ENCODE results near the gene CRHR2.

Gene CRHR2

DNA sequence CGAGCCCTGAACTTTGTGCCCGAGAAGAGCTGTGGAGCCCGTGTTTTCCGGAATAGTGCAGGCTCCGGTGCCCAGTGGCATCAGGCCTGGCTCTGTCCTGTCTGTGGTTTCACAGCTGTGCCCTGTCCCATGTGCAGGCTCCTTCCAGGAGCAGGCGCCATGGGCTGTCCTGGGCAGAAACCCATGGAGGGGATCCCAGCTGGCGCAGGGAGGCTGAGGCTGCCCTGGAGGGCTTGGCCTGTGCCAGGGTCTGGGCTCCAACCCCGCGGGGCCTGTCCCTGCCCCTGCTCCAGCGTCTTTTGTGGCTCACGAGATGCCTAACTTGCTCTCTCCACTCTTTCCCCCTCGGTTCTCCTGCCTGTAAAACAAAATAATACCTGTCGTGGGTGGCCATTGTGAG is 23.3 kb upstream of the CRHR2 start:
- DNase-seq (ENCODE audit: insufficient read length), result no peak
- no peak for FAIRE-seq
- no peak for TF ChIP-seq POLR2AphosphoS5 (IDR thresholded peaks at IDR 0.05; ENCODE audit: low read depth, low read length)
- no peak for TF ChIP-seq TAF1 (IDR thresholded peaks at IDR 0.05; ENCODE audit: borderline replicate concordance, low read depth, low read length)
- no peak for TF ChIP-seq POLR2A (IDR thresholded peaks at IDR 0.05; ENCODE audit: low read depth, low read length)

DNA sequence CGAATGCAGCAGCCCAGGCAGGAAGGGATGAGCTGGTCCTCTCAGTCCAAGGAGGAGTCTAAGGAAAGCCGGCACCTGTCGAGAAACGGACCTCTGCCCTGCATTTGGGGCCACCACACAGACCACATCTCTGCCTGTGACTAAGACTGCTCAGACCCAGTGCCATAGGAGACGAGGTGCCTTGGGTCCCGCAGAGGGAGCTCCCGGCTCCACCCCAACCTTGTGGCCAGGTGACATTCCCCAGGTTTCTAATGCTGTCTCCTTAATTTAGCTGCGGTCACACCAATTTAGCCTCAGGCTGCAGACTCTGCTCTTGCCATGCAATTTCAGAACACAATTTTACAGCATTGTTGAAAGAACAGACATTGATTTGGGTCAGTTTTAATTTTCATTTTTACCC is 22.8 kb upstream of the CRHR2 start:
- TF ChIP-seq POLR2A (IDR thresholded peaks at IDR 0.05; ENCODE audit: low read depth, low read length) (no peak), TAF1 (IDR thresholded peaks at IDR 0.05; ENCODE audit: borderline replicate concordance, low read depth, low read length) (no peak), POLR2AphosphoS5 (IDR thresholded peaks at IDR 0.05; ENCODE audit: low read depth, low read length) (no peak)
- FAIRE-seq, result no peak
- DNase-seq (ENCODE audit: insufficient read length), result no peak

DNA sequence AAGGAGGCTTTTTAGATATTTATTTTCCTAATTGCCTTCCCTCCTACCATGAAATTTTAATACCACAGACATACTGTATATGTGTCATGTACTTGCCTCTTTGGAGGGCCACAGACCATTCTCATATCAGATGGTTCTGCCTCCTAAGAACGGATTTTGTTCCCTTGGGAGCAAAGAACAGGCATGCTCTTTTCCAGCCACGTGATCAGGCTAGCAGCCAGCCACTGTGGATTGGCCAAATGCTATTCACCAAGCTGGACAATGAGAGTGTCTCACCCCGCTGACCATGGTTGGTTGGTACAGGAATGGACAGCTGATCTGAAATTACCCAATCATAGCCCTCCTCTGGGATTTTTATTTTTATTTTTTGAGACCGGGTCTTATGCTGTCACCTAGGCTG is 21.5 kb upstream of the CRHR2 start:
- TF ChIP-seq POLR2AphosphoS5 (IDR thresholded peaks at IDR 0.05; ENCODE audit: low read depth, low read length) (no peak), TAF1 (IDR thresholded peaks at IDR 0.05; ENCODE audit: borderline replicate concordance, low read depth, low read length) (no peak), POLR2A (IDR thresholded peaks at IDR 0.05; ENCODE audit: low read depth, low read length) (no peak)
- FAIRE-seq (no peak), DNase-seq (ENCODE audit: insufficient read length) (no peak)

DNA sequence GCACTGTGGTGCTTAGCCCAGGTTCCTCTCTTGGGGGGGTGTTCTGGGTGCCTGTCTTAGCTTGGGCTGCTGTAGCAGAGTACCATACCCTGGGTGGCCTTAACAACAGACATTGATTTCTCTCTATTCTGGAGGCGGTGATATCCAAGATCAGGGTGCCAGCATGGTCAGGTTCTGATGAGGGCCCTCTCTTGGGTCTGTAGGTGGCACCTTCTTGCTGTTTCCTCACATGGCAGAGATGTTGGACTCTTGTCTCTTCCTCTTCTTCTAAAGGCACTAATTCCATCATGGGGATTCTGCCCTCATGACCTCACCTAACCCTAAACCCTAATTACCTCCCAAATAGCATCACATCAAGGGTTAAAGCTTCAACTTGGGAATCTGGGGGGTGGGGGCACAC is 19.9 kb upstream of the CRHR2 start:
- no peak for FAIRE-seq
- DNase-seq (ENCODE audit: insufficient read length), result no peak
- TF ChIP-seq POLR2AphosphoS5 (IDR thresholded peaks at IDR 0.05; ENCODE audit: low read depth, low read length) (no peak), POLR2A (IDR thresholded peaks at IDR 0.05; ENCODE audit: low read depth, low read length) (no peak), TAF1 (IDR thresholded peaks at IDR 0.05; ENCODE audit: borderline replicate concordance, low read depth, low read length) (no peak)

DNA sequence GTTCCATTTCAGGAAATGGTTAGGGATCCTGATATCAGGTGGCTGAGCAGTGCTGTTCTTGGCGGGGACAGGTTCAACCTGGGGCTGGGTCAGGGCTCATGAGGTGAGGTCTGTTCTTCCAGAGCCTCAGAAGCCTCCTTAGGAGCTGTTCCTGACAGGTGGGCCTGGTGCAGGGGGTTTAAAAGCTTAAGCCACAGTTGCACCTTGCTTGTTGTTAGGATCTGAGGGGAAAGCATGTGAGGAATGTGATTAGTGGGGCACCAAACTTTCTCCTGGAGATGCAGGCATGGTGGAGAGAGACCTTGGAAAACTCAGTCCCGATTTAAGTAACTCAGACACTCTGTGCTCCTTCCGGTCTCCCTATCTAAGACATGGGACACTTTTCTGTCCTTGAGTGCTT is 18.7 kb upstream of the CRHR2 start:
- no peak for FAIRE-seq
- no peak for DNase-seq (ENCODE audit: insufficient read length)
- TF ChIP-seq TAF1 (IDR thresholded peaks at IDR 0.05; ENCODE audit: borderline replicate concordance, low read depth, low read length) (no peak), POLR2AphosphoS5 (IDR thresholded peaks at IDR 0.05; ENCODE audit: low read depth, low read length) (no peak), POLR2A (IDR thresholded peaks at IDR 0.05; ENCODE audit: low read depth, low read length) (no peak)

DNA sequence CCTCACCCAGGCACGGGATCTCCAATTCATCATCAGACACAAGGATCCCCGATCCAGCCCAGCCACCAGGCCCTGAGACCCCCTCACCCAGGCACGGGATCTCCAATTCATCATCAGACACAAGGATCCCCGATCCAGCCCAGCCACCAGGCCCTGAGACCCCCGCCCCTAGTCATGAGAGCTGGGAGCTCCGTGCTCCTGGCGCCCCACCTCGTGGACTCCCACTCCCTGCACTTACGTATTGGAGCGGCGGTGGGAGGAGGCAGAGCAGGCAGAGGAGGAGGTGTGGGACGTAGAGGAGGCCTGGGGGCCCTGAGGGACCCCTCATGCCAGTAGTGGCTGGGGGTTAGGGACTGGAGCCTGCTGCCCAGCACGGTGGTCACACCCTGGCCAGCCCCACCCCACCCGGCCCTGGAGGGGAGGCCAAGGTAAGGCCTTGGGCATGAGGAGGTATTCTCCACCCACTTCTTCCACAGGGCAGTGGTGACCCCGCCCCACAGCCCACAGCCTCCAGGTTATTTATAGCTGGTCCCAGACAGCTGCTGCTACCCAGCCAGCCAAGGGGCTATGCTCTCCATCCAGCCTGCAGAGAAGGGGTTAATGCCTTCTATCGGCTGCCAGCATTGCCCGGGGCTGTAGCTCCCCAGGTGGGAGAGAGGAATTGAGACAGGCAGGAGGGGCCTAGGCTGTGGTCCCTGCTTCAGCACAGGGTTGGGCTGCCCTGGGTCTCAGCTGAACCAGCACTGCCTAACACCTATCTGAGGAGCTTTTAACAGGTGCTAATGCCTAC is 17.6 kb upstream of the CRHR2 start:
- DNase-seq (ENCODE audit: insufficient read length), result no peak
- FAIRE-seq, result no peak
- TF ChIP-seq POLR2A (IDR thresholded peaks at IDR 0.05; ENCODE audit: low read depth, low read length) (no peak), POLR2AphosphoS5 (IDR thresholded peaks at IDR 0.05; ENCODE audit: low read depth, low read length) (no peak), TAF1 (IDR thresholded peaks at IDR 0.05; ENCODE audit: borderline replicate concordance, low read depth, low read length) (no peak)

DNA sequence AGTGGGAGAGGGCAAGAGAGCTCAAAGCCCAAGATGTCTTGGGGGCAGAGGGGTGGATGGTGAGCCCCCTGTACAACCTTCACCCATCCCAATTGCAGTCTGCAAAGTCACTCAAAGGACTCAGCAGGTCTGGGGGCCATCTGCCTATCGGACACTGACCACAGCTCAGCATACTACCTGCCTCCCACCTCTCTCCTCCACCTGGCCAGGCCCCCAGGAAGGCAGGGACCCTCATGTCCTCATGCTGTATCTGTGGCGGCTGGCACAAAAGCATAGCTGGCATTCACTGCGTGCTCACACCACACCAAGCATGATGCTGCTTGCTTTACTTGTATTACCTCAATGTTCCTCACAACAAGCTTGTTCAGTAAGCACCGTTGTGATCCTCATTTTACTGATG is 16.2 kb upstream of the CRHR2 start:
- no peak for TF ChIP-seq POLR2A (IDR thresholded peaks at IDR 0.05; ENCODE audit: low read depth, low read length)
- TF ChIP-seq POLR2AphosphoS5 (IDR thresholded peaks at IDR 0.05; ENCODE audit: low read depth, low read length), result no peak
- TF ChIP-seq TAF1 (IDR thresholded peaks at IDR 0.05; ENCODE audit: borderline replicate concordance, low read depth, low read length), result no peak
- FAIRE-seq (no peak), DNase-seq (ENCODE audit: insufficient read length) (no peak)

DNA sequence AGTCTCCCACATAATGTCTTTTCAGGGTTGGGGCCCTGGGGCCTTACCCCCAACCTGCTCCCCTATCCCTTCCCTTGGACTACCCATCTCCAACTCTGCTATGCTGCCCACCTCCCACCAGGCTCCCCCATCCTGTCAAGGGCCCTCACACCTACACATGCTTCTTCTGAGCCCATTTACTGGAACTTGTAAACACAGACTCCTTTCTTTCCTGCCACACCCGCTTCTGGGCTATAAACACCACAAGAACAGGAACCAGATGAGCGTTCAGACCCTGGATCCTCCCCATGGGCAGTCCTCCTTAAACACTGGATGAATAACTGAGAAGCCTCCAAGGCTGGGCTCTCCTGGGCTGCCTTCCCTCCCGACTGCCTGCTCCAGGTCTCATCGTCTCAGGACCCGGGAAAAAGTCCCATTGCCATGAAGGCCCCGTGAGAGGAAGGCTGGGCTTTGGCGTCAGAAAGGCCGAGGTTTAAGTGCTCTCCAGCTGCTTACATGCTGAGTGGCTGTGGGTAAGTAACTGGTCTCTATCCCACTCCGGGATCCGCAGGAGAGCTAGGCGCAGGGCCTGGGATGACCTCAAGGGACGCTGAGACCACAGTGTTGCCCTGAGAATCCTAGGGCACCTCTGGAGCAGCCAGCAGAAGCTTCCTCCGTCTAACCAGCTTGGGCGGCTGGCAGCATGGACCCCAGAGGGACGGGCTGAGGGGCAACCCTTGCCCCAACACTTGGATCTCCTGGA is 15.6 kb upstream of the CRHR2 start:
- DNase-seq (ENCODE audit: insufficient read length) (no peak), FAIRE-seq (no peak)
- TF ChIP-seq POLR2AphosphoS5 (IDR thresholded peaks at IDR 0.05; ENCODE audit: low read depth, low read length) (no peak), TAF1 (IDR thresholded peaks at IDR 0.05; ENCODE audit: borderline replicate concordance, low read depth, low read length) (no peak), POLR2A (IDR thresholded peaks at IDR 0.05; ENCODE audit: low read depth, low read length) (no peak)

DNA sequence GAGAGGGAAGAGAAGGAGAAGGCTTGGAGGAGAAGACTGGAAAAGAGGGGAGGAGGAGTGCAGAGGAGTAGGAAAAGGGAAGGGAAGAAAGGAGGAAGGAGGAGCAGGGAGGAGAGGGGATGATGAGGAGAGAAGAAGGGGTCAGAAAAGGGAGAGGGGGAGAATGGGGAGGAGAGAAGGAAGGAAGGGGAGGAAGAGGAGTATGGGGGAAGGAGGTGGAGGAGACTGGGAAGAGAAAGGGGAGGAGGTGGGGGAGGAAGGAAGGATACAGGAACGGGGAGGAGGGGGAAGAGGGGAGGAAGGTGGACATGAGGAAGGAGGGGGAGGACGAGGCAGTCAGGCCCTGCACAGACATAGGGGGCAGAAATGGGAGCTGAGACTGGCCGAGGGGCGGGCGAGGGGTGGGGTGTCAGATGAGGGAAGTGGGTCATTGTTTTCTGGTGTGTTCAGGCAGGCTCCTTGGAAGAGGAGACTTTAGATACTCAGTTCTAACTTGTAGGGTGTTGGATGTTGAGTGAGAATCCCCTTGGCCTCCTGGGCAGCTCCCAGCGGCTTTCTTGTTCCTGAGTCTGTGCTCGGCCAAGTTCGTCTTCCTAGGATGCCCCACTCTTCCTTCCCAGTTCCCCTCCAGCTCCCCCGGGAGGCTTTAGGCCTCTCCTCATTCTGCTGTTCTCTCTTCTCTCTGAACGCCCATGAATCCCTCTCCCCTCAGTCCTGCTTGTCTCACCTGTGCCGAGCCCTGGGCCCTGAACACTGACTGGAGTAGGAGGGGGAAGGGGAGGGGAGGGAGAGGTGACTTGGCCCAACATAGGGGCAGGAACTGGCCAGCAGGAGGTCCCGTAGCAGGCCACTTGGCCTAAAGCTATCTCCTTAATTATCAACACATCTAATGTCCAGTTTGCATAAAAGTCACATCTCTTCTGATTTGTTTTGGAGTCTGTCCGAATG is 12.8 kb upstream of the CRHR2 start:
- TF ChIP-seq TAF1 (IDR thresholded peaks at IDR 0.05; ENCODE audit: borderline replicate concordance, low read depth, low read length), result no peak
- no peak for TF ChIP-seq POLR2AphosphoS5 (IDR thresholded peaks at IDR 0.05; ENCODE audit: low read depth, low read length)
- no peak for TF ChIP-seq POLR2A (IDR thresholded peaks at IDR 0.05; ENCODE audit: low read depth, low read length)
- DNase-seq (ENCODE audit: insufficient read length), result no peak
- FAIRE-seq, result no peak

DNA sequence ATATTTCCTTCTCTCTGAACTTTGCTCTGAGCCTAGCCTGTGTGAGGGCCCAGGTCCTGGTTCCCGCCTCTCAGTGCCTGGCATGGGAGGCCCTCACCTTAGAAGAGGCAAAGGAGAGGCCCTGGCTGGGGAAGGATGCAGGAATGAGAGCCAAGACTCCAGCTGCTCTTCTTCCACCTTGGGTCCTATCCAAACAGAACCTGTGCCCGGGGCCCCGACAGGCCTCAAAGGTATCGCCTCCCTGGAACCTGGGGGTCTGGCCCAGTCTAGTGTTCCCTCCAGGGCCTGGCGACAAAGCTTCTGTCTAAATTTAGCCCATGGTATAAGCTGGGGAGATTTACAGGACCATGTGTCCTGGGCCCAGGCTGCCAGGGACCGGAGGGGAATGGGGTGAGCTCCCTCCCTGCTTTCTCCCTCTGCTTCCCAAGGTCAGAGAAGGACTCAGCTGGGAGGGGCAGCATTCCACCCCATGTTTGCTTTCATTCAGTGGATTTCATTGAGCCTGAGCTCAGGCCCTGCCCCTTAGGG is 12.0 kb upstream of the CRHR2 start:
- FAIRE-seq, result no peak
- no peak for DNase-seq (ENCODE audit: insufficient read length)
- TF ChIP-seq TAF1 (IDR thresholded peaks at IDR 0.05; ENCODE audit: borderline replicate concordance, low read depth, low read length), result no peak
- no peak for TF ChIP-seq POLR2A (IDR thresholded peaks at IDR 0.05; ENCODE audit: low read depth, low read length)
- TF ChIP-seq POLR2AphosphoS5 (IDR thresholded peaks at IDR 0.05; ENCODE audit: low read depth, low read length), result no peak

DNA sequence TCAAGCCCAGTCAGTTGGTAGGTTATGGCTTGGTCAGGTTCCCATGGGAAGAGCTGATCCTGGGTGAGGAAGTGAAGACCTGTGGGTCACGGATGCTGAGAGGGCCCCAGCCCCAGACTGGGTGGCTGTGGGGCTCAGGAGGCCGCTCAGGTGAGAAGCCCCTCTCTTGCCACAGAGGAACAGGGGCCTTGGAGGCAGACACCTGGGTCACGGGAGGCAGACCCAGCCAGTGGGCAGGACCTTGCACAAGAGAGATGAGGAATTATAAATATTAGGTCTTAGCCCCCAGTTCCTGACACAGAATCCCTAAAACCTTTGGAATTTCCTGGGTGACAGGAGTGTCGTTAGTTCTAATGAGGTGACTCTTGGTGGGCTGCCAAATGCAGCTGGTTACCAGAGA is 10.6 kb upstream of the CRHR2 start:
- DNase-seq (ENCODE audit: insufficient read length), result no peak
- FAIRE-seq, result no peak
- TF ChIP-seq POLR2AphosphoS5 (IDR thresholded peaks at IDR 0.05; ENCODE audit: low read depth, low read length) (no peak), TAF1 (IDR thresholded peaks at IDR 0.05; ENCODE audit: borderline replicate concordance, low read depth, low read length) (no peak), POLR2A (IDR thresholded peaks at IDR 0.05; ENCODE audit: low read depth, low read length) (no peak)
